IMR-90 (cell line): ENCODE data around the gene LHFPL3. TPM values are rescaled to one million over a fixed set of nuclear protein-coding genes. Genes with fewer than 3 reads are reported as not detected.

Experiments used
- ATAC-seq: fragments of 200-7000 bp; cut with Tn5 transposase; 2 replicates; pipeline ENCODE4 v1.9.1; 2020; ENCODE audit warnings: low read depth, mild to moderate bottlenecking, moderate library complexity
- BruUV-seq: library from RNA; stranded (reverse); fragments of 400-500 nt; replicated peaks from 2 replicates; lab custom pipeline; 2021; lab: Mats Ljungman, UMichigan
- CTCF ChIA-PET: fragments of 300-600 bp; formaldehyde crosslinking; extraction: SDS; loops from one replicate; lab custom pipeline; 2021; ENCODE audit warnings: antibody characterized with exemption; lab: Yijun Ruan, JAX
- POLR2A ChIA-PET: fragments of 300-600 bp; sonication (Branson Sonifier 250); formaldehyde crosslinking; loops from one replicate; lab custom pipeline; 2022; ENCODE audit warnings: antibody characterized with exemption; ENCODE audit not compliant: unreplicated experiment; lab: Charles Lee
- DNase-seq: peaks from one replicate; pipeline ENCODE4 v3.0.0; 2013
- H2AFZ ChIP-seq: replicated peaks from 2 replicates; pipeline ENCODE3; 2013; ENCODE audit warnings: low read length, mild to moderate bottlenecking; ENCODE audit not compliant: poor library complexity
- H2AK5ac ChIP-seq: 2 replicates; pipeline ENCODE4 v1.6.1; 2013; ENCODE audit warnings: low read depth, low read length, inconsistent platforms
- H2AK9ac ChIP-seq: replicated peaks from 2 replicates; pipeline ENCODE3; 2013; ENCODE audit warnings: mild to moderate bottlenecking, low read depth, low read length, moderate library complexity; ENCODE audit not compliant: poor library complexity
- H2BK120ac ChIP-seq: 2 replicates; pipeline ENCODE4 v1.6.1; 2013; ENCODE audit warnings: low read depth, low read length, inconsistent platforms
- H2BK15ac ChIP-seq: 3 replicates; pipeline ENCODE4 v1.6.1; 2013; ENCODE audit warnings: low read depth, low read length, inconsistent platforms
- H2BK20ac ChIP-seq: 2 replicates; pipeline ENCODE4 v1.6.1; 2013; ENCODE audit warnings: low read depth, mild to moderate bottlenecking, inconsistent platforms, low read length, moderate library complexity
- H2BK5ac ChIP-seq: 2 replicates; pipeline ENCODE4 v1.6.1; 2013; ENCODE audit warnings: mild to moderate bottlenecking, low read depth, low read length, inconsistent platforms; ENCODE audit not compliant: poor library complexity, severe bottlenecking
- H3K14ac ChIP-seq: replicated peaks from 2 replicates; pipeline ENCODE4 v1.6.1; 2013; ENCODE audit warnings: low read depth, low read length, inconsistent platforms
- H3K18ac ChIP-seq: 2 replicates; pipeline ENCODE4 v1.6.1; 2013; ENCODE audit warnings: low read depth, low read length, control low read depth
- H3K23ac ChIP-seq: 2 replicates; pipeline ENCODE4 v1.6.1; 2013; ENCODE audit warnings: low read depth, low read length, inconsistent platforms
- H3K27ac ChIP-seq: 2 replicates; pipeline ENCODE4 v1.5.1; 2013; ENCODE audit warnings: mild to moderate bottlenecking, control low read depth, low read length; ENCODE audit not compliant: insufficient read depth
- H3K27me3 ChIP-seq: 2 replicates; pipeline ENCODE4 v1.6.1; 2013; ENCODE audit warnings: low read length; ENCODE audit not compliant: control insufficient read depth, insufficient read depth
- H3K36me3 ChIP-seq: 2 replicates; pipeline ENCODE4 v1.6.1; 2013; ENCODE audit warnings: low read length, mixed read lengths; ENCODE audit not compliant: control insufficient read depth, insufficient read depth
- H3K4ac ChIP-seq: 2 replicates; pipeline ENCODE4 v1.6.1; 2013; ENCODE audit warnings: low read depth, low read length, inconsistent platforms
- H3K4me1 ChIP-seq: 2 replicates; pipeline ENCODE4 v1.6.1; 2013; ENCODE audit warnings: low read length, mixed read lengths; ENCODE audit not compliant: control insufficient read depth, insufficient read depth
- H3K4me2 ChIP-seq: 2 replicates; pipeline ENCODE4 v1.6.1; 2013; ENCODE audit warnings: low read depth, mild to moderate bottlenecking, control low read depth, low read length, moderate library complexity
- H3K4me3 ChIP-seq: 2 replicates; pipeline ENCODE4 v1.5.1; 2013; ENCODE audit warnings: low read depth, mild to moderate bottlenecking, control low read depth, low read length, moderate library complexity; ENCODE audit not compliant: insufficient read depth
- H3K56ac ChIP-seq: 2 replicates; pipeline ENCODE4 v1.6.1; 2013; ENCODE audit warnings: low read length, inconsistent platforms; ENCODE audit not compliant: insufficient read depth; ENCODE audit errors: extremely low read depth
- H3K79me1 ChIP-seq, 2 experiments: 2 replicates each; pipeline ENCODE4 v1.6.1; 2013; ENCODE audit warnings: low read length in 2 of 2, inconsistent platforms in 1 of 2, low read depth in 1 of 2
- H3K9ac ChIP-seq: 2 replicates; pipeline ENCODE4 v1.6.1; 2013; ENCODE audit warnings: low read depth, low read length, control low read depth
- H3K9me1 ChIP-seq: 2 replicates; pipeline ENCODE4 v1.6.1; 2013; ENCODE audit warnings: low read length, inconsistent platforms; ENCODE audit not compliant: insufficient read depth
- H3K9me3 ChIP-seq: 2 replicates; pipeline ENCODE4 v1.6.1; 2013; ENCODE audit warnings: low read length; ENCODE audit not compliant: control insufficient read depth, insufficient read depth
- H4K20me1 ChIP-seq: 2 replicates; pipeline ENCODE4 v1.6.1; 2013; ENCODE audit warnings: low read length, inconsistent platforms; ENCODE audit not compliant: insufficient read depth
- H4K5ac ChIP-seq: 2 replicates; pipeline ENCODE4 v1.6.1; 2013; ENCODE audit warnings: mild to moderate bottlenecking, low read depth, low read length, control low read depth
- H4K8ac ChIP-seq, 2 experiments: 2 replicates each; pipeline ENCODE4 v1.6.1; 2013; ENCODE audit warnings: low read depth in 2 of 2, low read length in 2 of 2, control low read depth in 1 of 2, inconsistent platforms in 1 of 2
- H4K91ac ChIP-seq: 2 replicates; pipeline ENCODE4 v1.6.1; 2013; ENCODE audit warnings: low read depth, low read length, inconsistent platforms; ENCODE audit not compliant: insufficient read depth
- BHLHE40 ChIP-seq: fragments of 150-350 bp; IDR thresholded peaks from 2 replicates; pipeline ENCODE4 v1.6.1; 2016; ENCODE audit warnings: mild to moderate bottlenecking, low read depth, low read length
- CEBPB ChIP-seq: IDR thresholded peaks from 2 replicates; pipeline ENCODE4 v1.6.1; 2012; ENCODE audit warnings: low read depth, low read length, improper control_type of control experiment
- CHD1 ChIP-seq: IDR thresholded peaks from 2 replicates; pipeline ENCODE4 v1.6.1; 2012; ENCODE audit warnings: low read depth, low read length, improper control_type of control experiment
- CTCF ChIP-seq: conservative IDR thresholded peaks from 2 replicates; pipeline ENCODE4 v1.5.1; 2012; ENCODE audit warnings: mild to moderate bottlenecking, low read depth, low read length, improper control_type of control experiment
- ELK1 ChIP-seq: fragments of 150-350 bp; IDR thresholded peaks from 2 replicates; pipeline ENCODE4 v1.6.1; 2016; ENCODE audit warnings: low read depth, mild to moderate bottlenecking, low read length, moderate library complexity, borderline replicate concordance
- FOS ChIP-seq: fragments of 150-350 bp; IDR thresholded peaks from 2 replicates; pipeline ENCODE4 v1.6.1; 2016; ENCODE audit warnings: low read depth, low read length
- MAFK ChIP-seq: IDR thresholded peaks from 2 replicates; pipeline ENCODE4 v1.6.1; 2012; ENCODE audit warnings: low read depth, low read length, improper control_type of control experiment
- MAZ ChIP-seq: IDR thresholded peaks from 2 replicates; pipeline ENCODE4 v1.6.1; 2012; ENCODE audit warnings: low read depth, mild to moderate bottlenecking, low read length, improper control_type of control experiment, moderate library complexity, borderline replicate concordance
- MXI1 ChIP-seq: IDR thresholded peaks from 2 replicates; pipeline ENCODE4 v1.6.1; 2012; ENCODE audit warnings: low read depth, mild to moderate bottlenecking, low read length, moderate library complexity, borderline replicate concordance
- NFE2L2 ChIP-seq: fragments of 150-350 bp; IDR thresholded peaks from 2 replicates; pipeline ENCODE4 v1.6.1; 2016; ENCODE audit warnings: low read depth, mild to moderate bottlenecking, low read length
- POLR2A ChIP-seq: IDR thresholded peaks from 2 replicates; pipeline ENCODE4 v1.6.1; 2012; ENCODE audit warnings: mild to moderate bottlenecking, low read depth, low read length
- RAD21 ChIP-seq: IDR thresholded peaks from 2 replicates; pipeline ENCODE4 v1.6.1; 2012; ENCODE audit warnings: low read length, improper control_type of control experiment
- RCOR1 ChIP-seq: IDR thresholded peaks from 2 replicates; pipeline ENCODE4 v1.6.1; 2012; ENCODE audit warnings: mild to moderate bottlenecking, low read length, improper control_type of control experiment; ENCODE audit not compliant: insufficient replicate concordance
- SMC3 ChIP-seq: fragments of 150-350 bp; IDR thresholded peaks from 2 replicates; pipeline ENCODE4 v1.6.1; 2016; ENCODE audit warnings: low read depth, mild to moderate bottlenecking, antibody characterized with exemption, low read length, moderate library complexity
- USF2 ChIP-seq: fragments of 150-350 bp; IDR thresholded peaks from 2 replicates; pipeline ENCODE4 v1.6.1; 2017; ENCODE audit warnings: mild to moderate bottlenecking, antibody characterized with exemption, low read length, low read depth
- WGBS, 2 experiments: methylation state at CpG; one replicate each; pipeline versions ENCODE4 v1.1.5 to v1.1.7; 2013; ENCODE audit warnings: missing lambda C conversion rate in 2 of 2; ENCODE audit not compliant: insufficient read length in 1 of 2; ENCODE audit errors: extremely low coverage in 2 of 2; 5-methylcytosine and 5-hydroxymethylcytosine counted together
- dilution Hi-C: fragments of 300-500 bp; cut with HindIII; formaldehyde crosslinking; loops from one replicate; pipeline ENCODE4 v1.14.3; 2018; ENCODE audit warnings: low sequenced_read_pairs; ENCODE audit not compliant: unreplicated experiment
- in situ Hi-C: fragments of 300-500 bp; cut with MboI; formaldehyde crosslinking; loops from 3 replicates; pipeline ENCODE4 v1.14.3; 2019; ENCODE audit warnings: low sequenced_read_pairs, inconsistent platforms, mixed read lengths
- intact Hi-C: fragments of 100-400 bp; cut with micrococcal nuclease; formaldehyde crosslinking; loops from 2 replicates; pipeline ENCODE4 v1.10.0; 2022
- polyA plus RNA-seq, 3 experiments: library from polyadenylated mRNA; depleted of rRNA; stranded (reverse); fragments of >200 nt; gene quantifications; 2 replicates each; pipeline ENCODE4 v1.2.3, GENCODE V29; 2012; ENCODE audit warnings: low replicate concordance in 1 of 3
- total RNA-seq: library from RNA; depleted of rRNA; stranded (reverse); fragments of >200 nt; gene quantifications from 2 replicates; pipeline ENCODE4 v1.2.3, GENCODE V29; 2012

LHFPL3 gene
- total and polyA plus RNA-seq, 2 of the 4 experiments (the other 2 are of a cell fraction), result not detected

DNA sequence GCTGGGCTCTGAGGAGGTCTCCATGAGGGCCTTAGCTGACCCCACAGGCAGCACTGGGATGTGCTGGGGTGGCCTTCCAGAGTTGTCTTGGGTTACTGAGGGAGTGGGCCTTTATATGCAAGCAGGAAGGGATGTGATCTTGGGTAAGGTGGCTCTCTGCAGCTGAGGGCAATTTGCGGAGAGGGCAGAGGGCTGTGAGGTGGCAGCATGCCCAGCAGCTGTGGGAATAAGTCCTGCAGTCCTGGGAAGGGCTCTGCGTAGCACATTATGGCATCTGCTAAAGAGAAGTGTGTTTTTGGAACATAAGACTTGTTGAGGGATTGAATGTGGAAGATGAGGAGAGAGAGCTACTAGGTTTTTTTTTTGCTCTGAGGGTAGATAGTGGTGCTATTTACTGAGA is 586.0 kb downstream of the LHFPL3 start:
- Histone ChIP-seq H3K9me3 (no peaks in the 10 kb centered on the region), H3K4ac (no peak overlapping the region), H2BK5ac (no peak overlapping the region), H3K36me3 (no peaks in the 10 kb centered on the region), H4K20me1 (no peaks in the 10 kb centered on the region), H3K18ac (no peak overlapping the region), H2BK20ac (no peak overlapping the region), H3K23ac (no peak overlapping the region), H3K27me3 (peaks cover 13% of the 10 kb centered on the region), H3K9ac (no peak overlapping the region), H3K56ac (no peak overlapping the region), H3K4me3 (no peak overlapping the region), H3K4me2 (no peak overlapping the region), H3K14ac (no peak overlapping the region), H2AK9ac (no peak overlapping the region), H4K8ac (no peak overlapping the region), H3K27ac (no peak overlapping the region), H2AK5ac (no peak overlapping the region), H2BK120ac (no peak overlapping the region), H3K4me1 (no peaks in the 10 kb centered on the region), H3K79me1 (no peaks in the 10 kb centered on the region), H2BK15ac (no peak overlapping the region), H4K91ac (no peak overlapping the region), H2AFZ (no peak overlapping the region), H3K9me1 (no peaks in the 10 kb centered on the region), H4K5ac (no peak overlapping the region)
- TF ChIP-seq ELK1 (no peak), FOS (no peak), CTCF (no peak), USF2 (no peak), MAZ (no peak), SMC3 (no peak), NFE2L2 (no peak), BHLHE40 (no peak), CHD1 (no peak), RAD21 (no peak), MXI1 (no peak), RCOR1 (no peak), CEBPB (no peak), POLR2A (no peak), MAFK (no peak)
- in situ Hi-C loops, result no loop called here
- ATAC-seq, result no peak
- no peak for DNase-seq
- intact Hi-C loops, result no loop called here
- no TSS peak for BruUV-seq
- CTCF ChIA-PET, result no interaction called here
- POLR2A ChIA-PET, result no interaction called here
- WGBS, 2 experiments, result 40% methylated on average over 1 of the region's 2 CpGs; no CpG with 5 or more reads in 1 of the 2 experiments
- dilution Hi-C loops, result no loop called here
